ENCODE data around the gene ZNF407. TPM values are rescaled to one million over a fixed set of nuclear protein-coding genes. Genes with fewer than 3 reads are reported as not detected.
"Not testable (repeated sequence)": the region's sequence is repeated elsewhere in the genome, so short reads cannot be mapped to it uniquely, and the experiment has no call there.

Gene ZNF407
- total RNA-seq, 1 donor from 2014 or later: 10.6 TPM

DNA sequence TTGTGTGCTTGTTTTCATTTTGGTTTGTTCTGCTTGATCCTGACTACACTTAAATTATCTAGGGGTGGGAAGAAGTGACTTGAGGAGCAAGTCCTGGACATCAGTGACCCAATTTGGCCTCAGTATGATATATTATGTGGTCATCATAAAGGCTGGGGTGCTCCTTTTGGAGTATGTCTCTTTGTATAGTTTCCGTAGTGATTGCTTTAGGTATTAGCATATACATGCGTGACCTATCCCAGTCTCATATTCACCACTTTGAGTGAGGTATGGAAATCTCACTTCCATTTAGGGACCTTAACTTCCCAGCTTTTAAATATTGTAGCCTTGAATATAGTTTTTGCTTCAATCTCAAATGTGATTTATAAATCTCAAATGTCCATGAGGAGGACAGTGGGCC is 370.3 kb downstream of the ZNF407 start:
- no peak for DNase-seq
- no peak overlapping the region for H3K4me3 ChIP-seq
- no peaks in the 10 kb centered on the region for H3K27me3 ChIP-seq (ENCODE audit: low read depth)
- no peak overlapping the region for H3K27ac ChIP-seq (replicated peaks)
- peaks cover 15% of the 10 kb centered on the region for H3K9me3 ChIP-seq (replicated peaks)
- TF ChIP-seq, protein P1, sequence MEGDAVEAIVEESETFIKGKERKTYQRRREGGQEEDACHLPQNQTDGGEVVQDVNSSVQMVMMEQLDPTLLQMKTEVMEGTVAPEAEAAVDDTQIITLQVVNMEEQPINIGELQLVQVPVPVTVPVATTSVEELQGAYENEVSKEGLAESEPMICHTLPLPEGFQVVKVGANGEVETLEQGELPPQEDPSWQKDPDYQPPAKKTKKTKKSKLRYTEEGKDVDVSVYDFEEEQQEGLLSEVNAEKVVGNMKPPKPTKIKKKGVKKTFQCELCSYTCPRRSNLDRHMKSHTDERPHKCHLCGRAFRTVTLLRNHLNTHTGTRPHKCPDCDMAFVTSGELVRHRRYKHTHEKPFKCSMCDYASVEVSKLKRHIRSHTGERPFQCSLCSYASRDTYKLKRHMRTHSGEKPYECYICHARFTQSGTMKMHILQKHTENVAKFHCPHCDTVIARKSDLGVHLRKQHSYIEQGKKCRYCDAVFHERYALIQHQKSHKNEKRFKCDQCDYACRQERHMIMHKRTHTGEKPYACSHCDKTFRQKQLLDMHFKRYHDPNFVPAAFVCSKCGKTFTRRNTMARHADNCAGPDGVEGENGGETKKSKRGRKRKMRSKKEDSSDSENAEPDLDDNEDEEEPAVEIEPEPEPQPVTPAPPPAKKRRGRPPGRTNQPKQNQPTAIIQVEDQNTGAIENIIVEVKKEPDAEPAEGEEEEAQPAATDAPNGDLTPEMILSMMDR (IDR thresholded peaks at IDR 0.05; ENCODE audit: borderline replicate concordance): no peak
- intact Hi-C loops (cut with micrococcal nuclease): no loop called here
- H3K4me1 ChIP-seq: peaks cover 23% of the 10 kb centered on the region
- H3K36me3 ChIP-seq: no peaks in the 10 kb centered on the region

- DNase-seq; H3K36me3 ChIP-seq; H3K27me3 ChIP-seq (ENCODE audit: low read depth); intact Hi-C loops (cut with micrococcal nuclease); H3K9me3 ChIP-seq (replicated peaks); H3K4me3 ChIP-seq; H3K27ac ChIP-seq (replicated peaks): not testable (repeated sequence)
- peaks cover 11% of the 10 kb centered on the region for H3K4me1 ChIP-seq
Measured at GRCh38 chr18:74971358-74971757, 373.7 kb downstream of the ZNF407 start.

DNA sequence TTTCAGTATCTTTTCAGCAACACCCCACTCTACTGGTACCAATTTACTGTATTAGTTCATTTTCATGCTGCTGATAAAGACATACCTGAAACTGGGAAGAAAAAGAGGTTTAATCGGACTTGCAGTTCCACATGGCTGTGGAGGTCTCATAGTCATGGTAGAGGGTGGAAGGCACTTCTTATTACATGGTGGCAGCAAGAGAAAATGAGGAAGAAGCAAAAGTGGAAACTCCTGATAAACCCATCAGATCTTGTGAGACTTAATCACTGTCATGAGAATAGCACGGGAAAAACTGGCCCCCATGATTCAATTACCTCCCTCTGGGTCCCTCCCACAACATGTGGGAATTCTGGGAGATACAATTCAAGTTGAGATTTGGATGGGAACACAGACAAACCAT is 374.1 kb downstream of the ZNF407 start:
- peaks cover 11% of the 10 kb centered on the region for H3K4me1 ChIP-seq
- H3K27ac ChIP-seq (replicated peaks); H3K36me3 ChIP-seq; H3K4me3 ChIP-seq; H3K27me3 ChIP-seq (ENCODE audit: low read depth); DNase-seq; H3K9me3 ChIP-seq (replicated peaks); intact Hi-C loops (cut with micrococcal nuclease): not testable (repeated sequence)

- TF ChIP-seq, protein P1 (IDR thresholded peaks at IDR 0.05; ENCODE audit: borderline replicate concordance): no peak
- H3K9me3 ChIP-seq (replicated peaks): no peaks in the 10 kb centered on the region
- H3K27ac ChIP-seq (replicated peaks): no peak overlapping the region
Measured at GRCh38 chr18:74972354-74972753, 374.7 kb downstream of the ZNF407 start.

DNA sequence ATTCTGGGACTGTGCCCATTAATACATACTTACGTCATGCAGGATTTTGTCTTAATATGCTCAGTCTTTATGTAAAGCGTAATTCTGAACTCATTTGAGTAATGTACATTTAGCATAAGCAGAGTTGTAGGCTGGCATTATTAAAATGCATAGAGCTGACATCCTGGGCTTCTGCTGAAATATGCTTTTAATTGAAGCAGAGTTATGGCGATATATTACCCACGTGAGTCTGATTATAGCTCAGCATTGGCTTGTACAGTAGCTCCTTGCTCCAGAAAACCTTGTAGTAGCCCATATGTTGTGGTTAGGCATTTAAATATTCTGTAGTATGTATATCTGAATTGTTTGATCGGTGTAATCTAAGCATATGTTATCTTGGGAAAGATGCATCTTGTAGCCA is 377.3 kb downstream of the ZNF407 start:
- TF ChIP-seq, protein P1 (IDR thresholded peaks at IDR 0.05; ENCODE audit: borderline replicate concordance): no peak
- no peaks in the 10 kb centered on the region for H3K9me3 ChIP-seq (replicated peaks)
- no peak for DNase-seq
- H3K27me3 ChIP-seq (ENCODE audit: low read depth): no peaks in the 10 kb centered on the region
- H3K27ac ChIP-seq (replicated peaks): no peak overlapping the region
- intact Hi-C loops (cut with micrococcal nuclease): no loop called here
- H3K36me3 ChIP-seq: no peaks in the 10 kb centered on the region
- no peak overlapping the region for H3K4me3 ChIP-seq
- H3K4me1 ChIP-seq: peaks cover 11% of the 10 kb centered on the region

More at GRCh38 chr18:74972354-74972753, 374.7 kb downstream of the ZNF407 start:
- peaks cover 11% of the 10 kb centered on the region for H3K4me1 ChIP-seq
- no peaks in the 10 kb centered on the region for H3K36me3 ChIP-seq
- H3K27me3 ChIP-seq (ENCODE audit: low read depth): no peaks in the 10 kb centered on the region
- intact Hi-C loops (cut with micrococcal nuclease): no loop called here
- DNase-seq: no peak
- no peak overlapping the region for H3K4me3 ChIP-seq

GRCh38 chr18:74976331-74976909 is 378.8 kb downstream of the ZNF407 start:
- intact Hi-C loops (cut with micrococcal nuclease): no loop called here
- TF ChIP-seq, protein P1 (IDR thresholded peaks at IDR 0.05; ENCODE audit: borderline replicate concordance): no peak
- H3K27me3 ChIP-seq (ENCODE audit: low read depth): no peaks in the 10 kb centered on the region
- H3K27ac ChIP-seq (replicated peaks): no peak overlapping the region
- H3K4me3 ChIP-seq: no peak overlapping the region
- peaks cover 5% of the 10 kb centered on the region for H3K4me1 ChIP-seq
- no peak for DNase-seq
- H3K9me3 ChIP-seq (replicated peaks): no peaks in the 10 kb centered on the region
- no peaks in the 10 kb centered on the region for H3K36me3 ChIP-seq
